WTC11 (cell line): ENCODE results near the gene MEAF6. TPM values are rescaled to one million over a fixed set of nuclear protein-coding genes. Genes with fewer than 3 reads are reported as not detected.

Experiments
- ATAC-seq: fragments of 200-7000 bp; cut with Tn5 transposase; 2 replicates; pipeline ENCODE4 v1.10.0; 2021; ENCODE audit warnings: mild to moderate bottlenecking, moderate library complexity
- CTCF ChIA-PET: fragments of 300-600 bp; sonication (Branson Sonifier 250); formaldehyde crosslinking; loops from one replicate; lab custom pipeline; 2021; ENCODE audit warnings: antibody characterized with exemption; lab: Charles Lee
- POLR2A ChIA-PET: fragments of 350-600 bp; sonication (Branson Sonifier 250); formaldehyde crosslinking; loops from one replicate; lab custom pipeline; 2021; ENCODE audit warnings: antibody characterized with exemption; lab: Charles Lee
- DNase-seq: peaks from one replicate; pipeline ENCODE4 v3.0.0; 2021; ENCODE audit warnings: low spot score
- H3K27ac Mint-ChIP-seq: 2 replicates; pipeline ENCODE4 v1.8.0; 2021; ENCODE audit warnings: mixed read lengths
- H3K27me3 Mint-ChIP-seq: 2 replicates; pipeline ENCODE4 v1.8.0; 2021; ENCODE audit warnings: low read depth, mild to moderate bottlenecking, moderate library complexity, mixed read lengths
- H3K36me3 Mint-ChIP-seq: 2 replicates; pipeline ENCODE4 v1.8.0; 2021; ENCODE audit warnings: mixed read lengths
- H3K4me1 Mint-ChIP-seq: 2 replicates; pipeline ENCODE4 v1.8.0; 2022; ENCODE audit warnings: mixed read lengths
- H3K4me3 Mint-ChIP-seq: 2 replicates; pipeline ENCODE4 v1.8.0; 2021; ENCODE audit warnings: mild to moderate bottlenecking, moderate library complexity, mixed read lengths
- H3K9me3 Mint-ChIP-seq: 2 replicates; pipeline ENCODE4 v1.8.0; 2021; ENCODE audit warnings: mixed read lengths
- ATF1 ChIP-seq: sonication (generic); formaldehyde crosslinking; IDR thresholded peaks from 2 replicates; pipeline ENCODE4 v1.8.1; 2023; ENCODE audit warnings: mild to moderate bottlenecking, moderate library complexity, missing genetic modification reagents
- E2F5 ChIP-seq: sonication (generic); formaldehyde crosslinking; IDR thresholded peaks from 2 replicates; pipeline ENCODE4 v1.8.1; 2022; ENCODE audit warnings: mild to moderate bottlenecking, moderate library complexity, missing genetic modification reagents
- FOXP1 ChIP-seq: sonication (generic); formaldehyde crosslinking; IDR thresholded peaks from 2 replicates; pipeline ENCODE4 v1.8.0; 2022; ENCODE audit warnings: missing genetic modification reagents, mild to moderate bottlenecking, moderate library complexity, borderline replicate concordance
- KAT7 ChIP-seq: sonication (generic); formaldehyde crosslinking; IDR thresholded peaks from 2 replicates; pipeline ENCODE4 v1.8.1; 2023; ENCODE audit warnings: missing genetic modification reagents, mild to moderate bottlenecking, borderline replicate concordance
- MAX ChIP-seq: sonication (generic); formaldehyde crosslinking; IDR thresholded peaks from 2 replicates; pipeline ENCODE4 v1.8.0; 2022; ENCODE audit warnings: mild to moderate bottlenecking, missing genetic modification reagents
- MLX ChIP-seq: sonication (generic); formaldehyde crosslinking; IDR thresholded peaks from 2 replicates; pipeline ENCODE4 v1.8.1; 2023; ENCODE audit warnings: mild to moderate bottlenecking, missing genetic modification reagents, moderate library complexity
- NFYB ChIP-seq: sonication (generic); formaldehyde crosslinking; conservative IDR thresholded peaks from 2 replicates; pipeline ENCODE4 v1.8.0; 2022; ENCODE audit warnings: low read depth, missing genetic modification reagents
- NR2C2 ChIP-seq: sonication (generic); formaldehyde crosslinking; IDR thresholded peaks from 2 replicates; pipeline ENCODE4 v1.8.0; 2022; ENCODE audit warnings: mild to moderate bottlenecking, missing genetic modification reagents
- OVOL2 ChIP-seq: fragments of 250-450 bp; sonication (Bioruptor Pico); IDR thresholded peaks from 2 replicates; pipeline ENCODE4 v1.9.0; 2021; ENCODE audit warnings: mild to moderate bottlenecking, borderline replicate concordance
- RORB ChIP-seq: fragments of 250-450 bp; sonication (Bioruptor Pico); IDR thresholded peaks from 2 replicates; pipeline ENCODE4 v1.9.0; 2021; ENCODE audit warnings: mild to moderate bottlenecking
- SP1 ChIP-seq: sonication (generic); formaldehyde crosslinking; conservative IDR thresholded peaks from 2 replicates; pipeline ENCODE4 v1.8.1; 2022; ENCODE audit warnings: missing genetic modification reagents
- ZNF121 ChIP-seq: sonication (generic); formaldehyde crosslinking; IDR thresholded peaks from 2 replicates; pipeline ENCODE4 v1.8.0; 2023; ENCODE audit warnings: missing genetic modification reagents
- total RNA-seq: library from RNA; stranded (reverse); gene quantifications from 3 replicates; pipeline ENCODE4 v1.2.3, GENCODE V29; 2021
- TF ChIP-seq, protein P1 (sequence below): sonication (generic); formaldehyde crosslinking; IDR thresholded peaks from 2 replicates; pipeline ENCODE4 v1.8.0; 2023; ENCODE audit warnings: missing genetic modification reagents, mild to moderate bottlenecking, borderline replicate concordance
- TF ChIP-seq, protein P2 (sequence below): fragments of 250-450 bp; sonication (Bioruptor Pico); IDR thresholded peaks from 2 replicates; pipeline ENCODE4 v1.9.0; 2021; ENCODE audit warnings: mild to moderate bottlenecking, borderline replicate concordance

MEAF6 gene
- total RNA-seq, 1 experiment from 2014 or later: 37.4 TPM

DNA sequence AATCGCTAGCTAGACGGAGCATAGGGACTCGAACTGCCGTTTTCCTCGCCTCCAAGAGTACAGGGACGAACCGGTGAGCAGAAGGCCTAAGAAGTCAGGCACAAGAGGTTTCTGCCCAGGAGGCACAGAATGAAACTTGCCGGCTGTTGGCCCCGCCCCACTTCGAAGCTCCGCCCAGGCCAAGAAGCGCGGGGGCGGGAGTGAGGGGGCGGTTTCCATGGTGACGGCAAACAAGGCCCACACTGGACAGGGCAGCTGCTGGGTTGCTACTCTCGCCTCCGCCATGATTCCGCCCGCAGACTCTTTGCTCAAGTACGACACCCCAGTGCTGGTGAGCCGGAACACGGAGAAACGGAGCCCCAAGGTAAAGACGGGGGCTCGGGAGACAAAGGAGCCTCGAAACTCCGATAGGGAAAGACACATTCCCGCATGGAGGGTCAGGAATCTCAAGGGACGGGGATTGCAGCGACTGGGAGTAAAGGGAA is 42.2 kb upstream of the MEAF6 start, which contains the start of gene DNALI1:
TSS of gene DNALI1 (plus strand) at position 229 of the 485 bp plus-strand sequence. CDS start at position 284, 55 bp downstream.
- H3K4me3 Mint-ChIP-seq: peak within 1 kb of the TSS; percentile 85
- H3K27ac Mint-ChIP-seq: peak within 1 kb of the TSS; percentile 89
- 0 out of 2 replicates have a peak, but pooled peaks have one; percentile 25 for TF ChIP-seq FOXP1 (CRISPR knock-in tag)
- TF ChIP-seq KAT7 (CRISPR knock-in tag): no peak
- TF ChIP-seq ATF1 (CRISPR knock-in tag): no peak
- TF ChIP-seq, protein P1, sequence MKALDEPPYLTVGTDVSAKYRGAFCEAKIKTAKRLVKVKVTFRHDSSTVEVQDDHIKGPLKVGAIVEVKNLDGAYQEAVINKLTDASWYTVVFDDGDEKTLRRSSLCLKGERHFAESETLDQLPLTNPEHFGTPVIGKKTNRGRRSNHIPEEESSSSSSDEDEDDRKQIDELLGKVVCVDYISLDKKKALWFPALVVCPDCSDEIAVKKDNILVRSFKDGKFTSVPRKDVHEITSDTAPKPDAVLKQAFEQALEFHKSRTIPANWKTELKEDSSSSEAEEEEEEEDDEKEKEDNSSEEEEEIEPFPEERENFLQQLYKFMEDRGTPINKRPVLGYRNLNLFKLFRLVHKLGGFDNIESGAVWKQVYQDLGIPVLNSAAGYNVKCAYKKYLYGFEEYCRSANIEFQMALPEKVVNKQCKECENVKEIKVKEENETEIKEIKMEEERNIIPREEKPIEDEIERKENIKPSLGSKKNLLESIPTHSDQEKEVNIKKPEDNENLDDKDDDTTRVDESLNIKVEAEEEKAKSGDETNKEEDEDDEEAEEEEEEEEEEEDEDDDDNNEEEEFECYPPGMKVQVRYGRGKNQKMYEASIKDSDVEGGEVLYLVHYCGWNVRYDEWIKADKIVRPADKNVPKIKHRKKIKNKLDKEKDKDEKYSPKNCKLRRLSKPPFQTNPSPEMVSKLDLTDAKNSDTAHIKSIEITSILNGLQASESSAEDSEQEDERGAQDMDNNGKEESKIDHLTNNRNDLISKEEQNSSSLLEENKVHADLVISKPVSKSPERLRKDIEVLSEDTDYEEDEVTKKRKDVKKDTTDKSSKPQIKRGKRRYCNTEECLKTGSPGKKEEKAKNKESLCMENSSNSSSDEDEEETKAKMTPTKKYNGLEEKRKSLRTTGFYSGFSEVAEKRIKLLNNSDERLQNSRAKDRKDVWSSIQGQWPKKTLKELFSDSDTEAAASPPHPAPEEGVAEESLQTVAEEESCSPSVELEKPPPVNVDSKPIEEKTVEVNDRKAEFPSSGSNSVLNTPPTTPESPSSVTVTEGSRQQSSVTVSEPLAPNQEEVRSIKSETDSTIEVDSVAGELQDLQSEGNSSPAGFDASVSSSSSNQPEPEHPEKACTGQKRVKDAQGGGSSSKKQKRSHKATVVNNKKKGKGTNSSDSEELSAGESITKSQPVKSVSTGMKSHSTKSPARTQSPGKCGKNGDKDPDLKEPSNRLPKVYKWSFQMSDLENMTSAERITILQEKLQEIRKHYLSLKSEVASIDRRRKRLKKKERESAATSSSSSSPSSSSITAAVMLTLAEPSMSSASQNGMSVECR: 0 out of 2 replicates have a peak, but pooled peaks have one; percentile 28
- TF ChIP-seq ZNF121 (CRISPR knock-in tag): peak; percentile 91
- peak; percentile 69 for TF ChIP-seq SP1 (CRISPR knock-in tag)
- TF ChIP-seq, protein P2, sequence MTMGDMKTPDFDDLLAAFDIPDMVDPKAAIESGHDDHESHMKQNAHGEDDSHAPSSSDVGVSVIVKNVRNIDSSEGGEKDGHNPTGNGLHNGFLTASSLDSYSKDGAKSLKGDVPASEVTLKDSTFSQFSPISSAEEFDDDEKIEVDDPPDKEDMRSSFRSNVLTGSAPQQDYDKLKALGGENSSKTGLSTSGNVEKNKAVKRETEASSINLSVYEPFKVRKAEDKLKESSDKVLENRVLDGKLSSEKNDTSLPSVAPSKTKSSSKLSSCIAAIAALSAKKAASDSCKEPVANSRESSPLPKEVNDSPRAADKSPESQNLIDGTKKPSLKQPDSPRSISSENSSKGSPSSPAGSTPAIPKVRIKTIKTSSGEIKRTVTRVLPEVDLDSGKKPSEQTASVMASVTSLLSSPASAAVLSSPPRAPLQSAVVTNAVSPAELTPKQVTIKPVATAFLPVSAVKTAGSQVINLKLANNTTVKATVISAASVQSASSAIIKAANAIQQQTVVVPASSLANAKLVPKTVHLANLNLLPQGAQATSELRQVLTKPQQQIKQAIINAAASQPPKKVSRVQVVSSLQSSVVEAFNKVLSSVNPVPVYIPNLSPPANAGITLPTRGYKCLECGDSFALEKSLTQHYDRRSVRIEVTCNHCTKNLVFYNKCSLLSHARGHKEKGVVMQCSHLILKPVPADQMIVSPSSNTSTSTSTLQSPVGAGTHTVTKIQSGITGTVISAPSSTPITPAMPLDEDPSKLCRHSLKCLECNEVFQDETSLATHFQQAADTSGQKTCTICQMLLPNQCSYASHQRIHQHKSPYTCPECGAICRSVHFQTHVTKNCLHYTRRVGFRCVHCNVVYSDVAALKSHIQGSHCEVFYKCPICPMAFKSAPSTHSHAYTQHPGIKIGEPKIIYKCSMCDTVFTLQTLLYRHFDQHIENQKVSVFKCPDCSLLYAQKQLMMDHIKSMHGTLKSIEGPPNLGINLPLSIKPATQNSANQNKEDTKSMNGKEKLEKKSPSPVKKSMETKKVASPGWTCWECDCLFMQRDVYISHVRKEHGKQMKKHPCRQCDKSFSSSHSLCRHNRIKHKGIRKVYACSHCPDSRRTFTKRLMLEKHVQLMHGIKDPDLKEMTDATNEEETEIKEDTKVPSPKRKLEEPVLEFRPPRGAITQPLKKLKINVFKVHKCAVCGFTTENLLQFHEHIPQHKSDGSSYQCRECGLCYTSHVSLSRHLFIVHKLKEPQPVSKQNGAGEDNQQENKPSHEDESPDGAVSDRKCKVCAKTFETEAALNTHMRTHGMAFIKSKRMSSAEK: 0 out of 2 replicates have a peak, but pooled peaks have one; percentile 39
- TF ChIP-seq MAX (CRISPR knock-in tag): peak; percentile 78
- TF ChIP-seq, all 79 proteins: peak for 6
- peaks cover 27% of the 10 kb centered on the region for H3K4me1 Mint-ChIP-seq
- POLR2A ChIA-PET: interaction anchor here (0.6 to 1.0 kb wide), 3 partner anchors 22 to 61 kb away, joined by 3 to 5 read pairs (median 3); partner anchors contain the start of gene MEAF6
- peak; percentile 93 for ATAC-seq
- H3K36me3 Mint-ChIP-seq: peaks cover 8% of the 10 kb centered on the region
- peak; percentile 96 for DNase-seq
- peaks cover 9% of the 10 kb centered on the region; the same call in 1 of the 2 replicates for H3K9me3 Mint-ChIP-seq
- CTCF ChIA-PET: interaction anchor here (0.9 to 1.8 kb wide), 6 partner anchors 42 to 303 kb away, joined by 3 to 7 read pairs (median 4); partner anchors contain the start of genes CDCA8 and MEAF6
- H3K27me3 Mint-ChIP-seq: no peaks in the 10 kb centered on the region; the same call in 1 of the 2 replicates

DNA sequence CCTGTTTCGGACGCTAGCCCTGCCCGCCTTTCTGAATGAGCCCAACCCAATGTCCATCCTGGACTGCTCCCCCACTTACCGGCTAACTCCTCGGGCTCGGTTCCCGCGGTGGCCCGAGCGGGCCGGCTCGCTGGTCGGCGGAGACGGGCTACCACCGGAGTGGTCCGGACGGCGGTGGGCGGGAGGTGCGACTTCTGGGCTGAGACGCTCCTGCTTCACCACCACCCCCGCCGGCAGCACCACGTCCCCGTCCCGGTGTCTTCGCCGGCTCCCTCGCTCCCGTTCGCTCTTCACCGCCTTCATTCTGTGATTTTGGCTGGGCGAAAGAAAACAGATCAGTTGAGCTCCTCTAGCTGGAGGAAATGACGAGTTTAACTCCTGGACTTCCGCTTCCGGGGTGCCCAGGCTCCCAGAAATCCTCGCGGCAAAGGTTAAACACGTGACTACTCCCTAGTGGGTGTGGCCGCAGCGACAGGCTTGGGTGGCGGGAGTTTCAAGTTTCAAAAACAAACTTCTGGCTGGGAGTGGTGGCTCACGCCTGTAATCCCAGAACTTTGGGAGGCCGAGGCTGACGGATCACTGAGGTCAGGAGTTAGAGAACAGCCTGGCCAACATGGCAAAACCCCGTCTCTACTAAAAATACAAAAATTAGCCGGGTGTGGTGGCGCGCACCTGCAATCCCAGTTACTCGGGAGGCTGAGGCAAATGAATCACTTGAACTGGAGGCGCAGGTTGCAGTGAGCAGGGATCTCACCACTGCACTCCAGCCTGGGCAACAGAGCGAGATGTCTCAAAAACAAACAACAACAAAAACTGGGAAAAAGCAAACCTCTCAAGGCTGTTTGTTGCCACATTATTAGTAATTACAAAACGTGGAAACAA is 39.6 kb upstream of the MEAF6 start, which contains the start of gene SNIP1:
TSS of gene SNIP1 (minus strand) at position 367 of the 882 bp plus-strand sequence. CDS start at position 303, 64 bp downstream.
- Mint-ChIP-seq H3K4me1 (peaks cover 27% of the 10 kb centered on the region), H3K27ac (peak within 1 kb of the TSS; percentile 98), H3K4me3 (peak within 1 kb of the TSS; percentile 98), H3K9me3 (peaks cover 9% of the 10 kb centered on the region; the same call in 1 of the 2 replicates), H3K27me3 (no peaks in the 10 kb centered on the region; the same call in 1 of the 2 replicates), H3K36me3 (peaks cover 23% of the 10 kb centered on the region)
- POLR2A ChIA-PET: interaction anchor here (0.7 to 1.1 kb wide), 2 partner anchors 40 kb away, joined by 3 to 5 read pairs; partner anchors contain the start of gene MEAF6
- peak; percentile 49 for ATAC-seq
- CTCF ChIA-PET: interaction anchor here (1.0 to 1.4 kb wide), 3 partner anchors 39 to 67 kb away, joined by 4 to 10 read pairs (median 5); partner anchors contain the start of gene MEAF6
- peak; percentile 86 for DNase-seq
- TF ChIP-seq SP1 (CRISPR knock-in tag) (peak; percentile 87), OVOL2 (CRISPR knock-in tag) (no peak), KAT7 (CRISPR knock-in tag) (0 out of 2 replicates have a peak, but pooled peaks have one; percentile 37), NFYB (CRISPR knock-in tag) (no peak), MLX (CRISPR knock-in tag) (no peak), E2F5 (CRISPR knock-in tag) (peak; percentile 53; the same call in 1 of the 2 replicates), NR2C2 (CRISPR knock-in tag) (peak; percentile 89), FOXP1 (CRISPR knock-in tag) (peak; percentile 71; the same call in 1 of the 2 replicates), RORB (CRISPR knock-in tag) (no peak)
- TF ChIP-seq, protein P1: peak; percentile 89; the same call in 1 of the 2 replicates
